Daoy (cell line): ENCODE results near the gene GHSR. TPM values are rescaled to one million over a fixed set of nuclear protein-coding genes. Genes with fewer than 3 reads are reported as not detected.

Experiments used
- DNase-seq: peaks from one replicate; pipeline ENCODE4 v3.0.0-alpha.2; 2015; ENCODE audit warnings: low read depth
- total RNA-seq: library from RNA; depleted of rRNA; stranded (reverse); fragments of >200 nt; shearing (Covaris generic); gene quantifications from 2 replicates; pipeline ENCODE4 v1.2.3, GENCODE V29; 2014; rRNA removed

Gene GHSR, protein sequence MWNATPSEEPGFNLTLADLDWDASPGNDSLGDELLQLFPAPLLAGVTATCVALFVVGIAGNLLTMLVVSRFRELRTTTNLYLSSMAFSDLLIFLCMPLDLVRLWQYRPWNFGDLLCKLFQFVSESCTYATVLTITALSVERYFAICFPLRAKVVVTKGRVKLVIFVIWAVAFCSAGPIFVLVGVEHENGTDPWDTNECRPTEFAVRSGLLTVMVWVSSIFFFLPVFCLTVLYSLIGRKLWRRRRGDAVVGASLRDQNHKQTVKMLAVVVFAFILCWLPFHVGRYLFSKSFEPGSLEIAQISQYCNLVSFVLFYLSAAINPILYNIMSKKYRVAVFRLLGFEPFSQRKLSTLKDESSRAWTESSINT
- not detected in 2 replicates for total RNA-seq

DNA sequence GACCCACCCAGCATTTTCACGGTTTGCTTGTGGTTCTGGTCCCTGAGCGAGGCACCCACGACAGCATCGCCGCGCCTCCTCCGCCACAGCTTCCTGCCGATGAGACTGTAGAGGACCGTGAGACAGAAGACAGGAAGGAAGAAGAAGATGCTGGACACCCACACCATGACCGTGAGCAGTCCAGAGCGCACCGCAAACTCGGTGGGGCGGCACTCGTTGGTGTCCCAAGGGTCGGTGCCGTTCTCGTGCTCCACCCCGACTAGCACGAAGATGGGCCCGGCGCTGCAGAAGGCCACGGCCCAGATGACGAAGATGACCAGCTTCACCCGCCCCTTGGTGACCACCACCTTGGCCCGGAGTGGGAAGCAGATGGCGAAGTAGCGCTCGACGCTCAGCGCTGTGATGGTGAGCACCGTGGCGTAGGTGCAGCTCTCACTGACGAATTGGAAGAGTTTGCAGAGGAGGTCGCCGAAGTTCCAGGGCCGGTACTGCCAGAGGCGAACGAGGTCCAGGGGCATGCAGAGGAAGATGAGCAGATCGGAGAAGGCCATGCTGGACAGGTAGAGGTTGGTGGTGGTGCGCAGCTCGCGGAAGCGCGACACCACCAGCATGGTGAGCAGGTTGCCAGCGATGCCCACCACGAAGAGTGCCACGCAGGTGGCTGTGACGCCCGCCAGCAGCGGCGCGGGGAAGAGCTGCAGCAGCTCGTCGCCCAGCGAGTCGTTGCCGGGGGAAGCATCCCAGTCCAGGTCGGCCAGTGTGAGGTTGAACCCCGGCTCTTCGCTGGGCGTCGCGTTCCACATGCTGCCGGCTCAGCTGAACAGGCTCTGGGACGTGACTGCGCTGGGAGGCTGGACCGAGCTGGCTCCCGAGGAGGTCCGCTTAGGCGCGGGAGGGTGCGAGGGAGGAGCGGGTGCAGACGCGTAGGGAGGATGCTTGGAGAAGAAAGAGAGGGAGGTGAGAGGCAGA lies at the start of gene GHSR:
TSS of gene GHSR (minus strand) at position 846 of the 969 bp plus-strand sequence. CDS start at position 803, 43 bp downstream.
- no peak for DNase-seq

DNA sequence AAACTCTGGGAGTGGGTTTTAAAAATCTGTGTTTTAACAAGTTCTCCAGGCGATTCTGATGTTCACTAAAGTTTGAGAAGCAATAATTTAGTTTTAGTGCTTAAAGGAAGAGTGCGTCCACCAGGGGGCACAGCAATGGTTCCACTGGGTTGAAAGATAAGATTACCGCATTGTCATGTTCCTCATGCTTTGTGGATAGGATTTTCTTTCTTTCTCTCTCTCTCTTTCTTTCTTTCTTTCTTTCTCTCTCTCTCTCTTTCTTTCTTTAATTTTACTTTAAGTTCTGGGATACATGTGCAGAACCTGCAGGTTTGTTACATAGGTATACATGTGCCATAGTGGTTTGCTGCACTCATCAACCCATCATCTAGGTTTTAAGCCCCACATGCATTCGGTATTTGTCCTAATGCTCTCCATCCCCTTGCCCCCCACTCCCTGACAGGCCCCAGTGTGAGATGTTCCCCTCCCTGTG lies 42.0 kb upstream of the GHSR start:
- peak; percentile 81 for DNase-seq

DNA sequence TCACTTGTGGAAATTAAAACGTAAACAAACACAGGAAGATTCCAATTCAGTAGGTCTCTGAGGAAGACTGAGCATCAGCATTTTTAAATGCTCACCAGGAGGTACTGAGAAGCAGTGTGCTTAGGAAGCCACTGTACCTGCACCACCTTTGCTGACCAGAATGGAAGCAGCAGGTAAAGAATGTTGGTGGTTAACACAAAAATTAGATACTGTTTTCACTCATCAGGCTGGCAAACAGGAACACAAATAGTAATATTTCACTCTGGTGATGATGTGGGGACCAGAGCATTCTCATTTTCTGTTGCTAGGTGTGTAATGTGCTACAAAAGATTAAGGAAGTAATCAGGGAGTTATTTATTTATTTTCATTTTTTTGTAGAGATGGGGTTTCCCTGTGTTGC lies 29.9 kb upstream of the GHSR start:
- no peak for DNase-seq

DNA sequence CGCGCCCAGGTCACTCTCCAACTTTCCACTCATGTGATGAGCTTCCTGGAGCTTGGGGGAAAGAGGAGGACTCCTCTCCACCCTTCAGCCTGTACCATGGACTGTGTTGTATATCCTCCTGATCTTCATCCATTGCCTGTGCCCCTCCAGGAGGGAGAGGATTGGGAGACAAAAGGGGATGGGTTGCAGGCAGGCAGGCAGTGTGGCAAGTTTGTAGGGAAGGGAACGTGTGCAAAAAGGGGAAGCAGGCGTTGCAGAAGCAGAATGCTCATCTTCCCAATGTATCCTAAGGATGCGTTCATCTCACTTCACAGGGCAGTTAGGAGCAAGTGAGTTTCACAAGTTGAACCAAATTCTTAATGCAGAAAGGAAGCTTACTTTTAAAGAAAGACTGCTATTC lies 28.1 kb upstream of the GHSR start:
- DNase-seq = peak; percentile 8

DNA sequence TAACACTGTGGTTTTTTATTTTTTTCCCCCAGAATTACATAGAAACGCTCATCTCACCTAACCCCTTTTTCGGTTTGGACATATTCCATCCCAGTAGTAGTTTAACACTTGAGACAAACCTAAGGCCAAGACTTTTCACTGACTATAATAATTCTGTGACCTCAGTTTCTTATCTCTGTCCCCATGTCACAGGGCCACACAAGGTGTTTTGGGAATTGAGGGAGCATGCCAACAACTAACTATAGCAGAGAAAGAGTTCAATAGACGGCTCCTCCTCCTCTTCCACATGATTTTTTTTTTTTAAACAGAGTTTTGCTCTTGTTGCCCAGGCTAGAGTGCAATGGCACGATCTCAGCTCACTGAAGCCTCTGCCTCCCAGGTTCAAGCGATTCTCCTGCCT lies 27.4 kb upstream of the GHSR start:
- no peak for DNase-seq

DNA sequence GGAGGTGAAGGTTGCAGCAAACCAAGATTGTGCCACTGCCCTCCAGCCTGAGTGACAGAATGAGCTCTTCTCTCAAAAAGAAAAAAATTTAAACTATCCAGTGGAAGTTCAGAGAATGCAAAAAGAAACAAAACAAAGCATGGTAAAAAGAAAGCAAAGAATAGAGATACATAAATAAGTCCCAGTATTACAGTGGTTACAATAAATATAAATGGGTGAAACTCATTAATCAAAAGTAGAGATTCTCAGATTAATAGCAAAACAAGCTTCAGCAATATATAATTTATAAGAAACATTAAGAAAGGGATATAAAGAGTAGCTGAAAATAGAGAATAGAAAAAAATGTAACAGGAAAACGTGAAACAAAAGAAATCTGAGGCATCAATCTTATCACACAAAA lies 23.6 kb upstream of the GHSR start:
- no peak for DNase-seq

DNA sequence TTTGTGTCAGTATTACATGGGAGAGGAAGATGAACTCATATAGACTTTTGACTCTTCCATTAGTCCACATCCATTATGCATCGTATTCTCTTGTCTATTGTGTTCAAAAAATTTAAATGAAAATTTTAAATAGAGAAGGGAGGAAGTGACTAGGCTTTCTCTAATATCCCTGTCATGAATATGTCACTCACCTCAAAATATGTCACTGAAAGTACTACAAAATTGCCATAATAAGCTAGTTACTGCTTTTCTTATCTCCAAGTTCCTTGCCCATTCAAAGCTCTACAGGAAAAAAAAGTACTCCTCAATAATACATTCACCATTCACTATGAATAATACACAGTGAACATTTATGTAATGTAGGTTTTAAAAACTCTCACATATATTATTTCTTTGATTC lies 22.3 kb upstream of the GHSR start:
- no peak for DNase-seq

DNA sequence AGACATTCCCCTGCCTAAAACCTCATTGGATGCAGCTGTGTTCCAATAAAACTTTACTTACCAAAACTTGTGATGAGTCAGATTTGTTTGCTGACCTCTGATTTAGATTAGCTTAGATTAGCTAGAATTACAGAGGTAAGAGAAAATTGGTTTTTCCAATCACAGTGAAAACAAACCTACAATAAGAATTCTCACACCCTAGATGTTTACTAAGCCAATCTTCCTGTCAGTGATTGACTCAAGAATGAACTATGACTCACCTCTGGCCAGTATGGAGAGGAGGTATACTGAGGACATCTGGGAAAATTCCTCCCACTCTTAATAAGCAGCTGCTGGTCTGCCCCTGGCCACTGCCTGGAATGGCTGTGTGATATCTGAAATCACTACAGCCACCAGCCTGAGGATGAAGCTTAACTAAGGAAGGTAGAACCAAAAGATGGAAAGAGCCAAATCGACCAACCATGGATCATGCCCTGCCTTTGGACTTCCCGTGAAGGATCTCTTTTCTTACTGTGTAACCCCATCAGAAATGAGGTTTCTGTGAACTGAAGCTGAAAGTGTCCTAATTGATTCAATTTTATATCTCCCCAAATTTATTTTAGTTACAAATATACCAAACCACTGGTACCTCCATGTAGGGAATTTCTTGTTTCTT lies 19.0 kb upstream of the GHSR start:
- peak; percentile 59 for DNase-seq

DNA sequence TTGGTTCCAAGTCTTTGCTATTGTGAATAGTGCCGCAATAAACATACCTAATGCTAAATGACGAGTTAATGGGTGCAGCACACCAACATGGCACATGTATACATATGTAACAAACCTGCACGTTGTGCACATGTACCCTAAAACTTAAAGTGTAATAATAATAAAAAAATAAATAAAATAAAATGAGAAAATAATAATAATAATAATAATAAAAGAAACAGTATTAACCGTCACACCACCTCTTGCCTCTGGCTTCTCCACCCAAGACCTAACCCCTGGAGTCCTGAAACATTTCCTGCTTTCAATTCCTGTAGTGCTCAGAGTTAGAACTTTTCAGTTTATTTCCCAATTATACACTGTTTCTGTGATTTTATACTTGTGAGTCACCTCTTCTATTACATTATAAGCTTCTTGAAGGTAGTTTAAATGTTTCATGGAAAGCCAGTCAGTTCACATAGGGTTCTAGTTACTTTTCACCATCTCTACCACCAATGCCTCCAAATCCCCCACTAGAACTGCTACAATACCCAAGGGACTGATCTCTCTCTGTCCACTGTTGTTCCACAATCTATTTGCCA lies 18.4 kb upstream of the GHSR start:
- DNase-seq = no peak

DNA sequence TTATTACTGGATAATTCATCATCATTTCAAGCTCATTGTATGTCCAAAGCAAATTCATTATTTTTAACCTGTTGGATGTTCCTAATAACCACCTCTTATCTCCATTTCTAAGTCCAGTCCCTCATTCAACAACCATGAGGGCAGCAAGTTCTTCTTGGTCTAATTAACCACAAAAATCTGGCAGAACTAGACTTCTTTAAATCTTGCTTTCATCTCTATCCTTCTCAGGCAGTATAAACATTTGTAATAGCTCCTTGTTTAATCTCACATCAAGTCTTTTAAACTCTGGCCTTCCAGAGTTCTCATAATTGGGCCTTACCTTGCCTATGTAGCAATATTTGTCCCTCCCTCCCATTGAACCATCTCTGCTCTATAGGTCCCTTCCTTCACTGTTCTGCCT lies 17.0 kb upstream of the GHSR start:
- no peak for DNase-seq

DNA sequence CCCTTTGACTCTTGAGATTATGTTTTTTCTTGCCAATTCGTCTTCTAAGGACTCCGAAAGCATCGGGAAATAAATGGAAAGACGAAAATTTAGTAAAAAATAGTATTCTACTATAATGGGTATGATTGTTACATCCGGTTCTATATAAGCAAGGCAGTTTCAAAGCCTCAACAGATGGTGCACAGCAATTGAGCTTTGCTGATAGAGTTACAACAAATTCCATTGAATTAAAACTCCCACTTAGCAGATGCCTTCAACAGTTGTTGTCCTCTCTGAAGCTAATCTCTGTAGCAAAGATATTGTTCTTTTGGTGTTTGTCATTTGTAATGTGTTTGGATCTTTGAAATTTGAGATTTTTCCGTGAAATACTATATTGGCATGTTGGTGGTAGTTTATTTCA lies 16.1 kb upstream of the GHSR start:
- no peak for DNase-seq

DNA sequence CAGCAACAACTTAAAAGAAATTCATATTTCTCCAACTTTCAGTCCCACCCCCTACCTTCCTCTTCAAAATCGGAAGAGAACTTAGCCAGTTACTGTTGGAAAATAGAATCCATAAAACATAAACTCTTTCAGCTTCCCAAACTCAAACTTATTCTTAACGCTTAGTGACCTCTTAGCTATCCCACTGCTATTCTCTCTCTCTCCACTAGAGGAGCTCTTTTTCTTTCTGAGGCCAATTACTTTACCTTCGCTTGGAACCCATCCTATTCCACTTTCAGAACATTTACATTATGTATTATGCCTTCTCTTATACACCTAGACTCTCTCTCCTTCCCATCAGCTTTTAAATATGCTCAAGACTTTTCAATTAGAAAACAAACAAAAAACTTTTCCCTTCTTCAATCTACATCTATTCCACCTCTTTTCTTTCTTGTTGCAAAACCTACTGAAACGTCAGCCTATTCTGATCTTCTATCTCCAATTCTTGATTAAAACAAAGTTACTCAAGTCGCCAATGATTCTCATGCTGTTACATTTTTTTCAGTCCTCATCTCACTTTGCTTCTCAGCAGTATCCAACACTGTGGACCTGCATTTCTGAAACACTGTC lies 13.4 kb upstream of the GHSR start:
- peak; percentile 29 for DNase-seq

DNA sequence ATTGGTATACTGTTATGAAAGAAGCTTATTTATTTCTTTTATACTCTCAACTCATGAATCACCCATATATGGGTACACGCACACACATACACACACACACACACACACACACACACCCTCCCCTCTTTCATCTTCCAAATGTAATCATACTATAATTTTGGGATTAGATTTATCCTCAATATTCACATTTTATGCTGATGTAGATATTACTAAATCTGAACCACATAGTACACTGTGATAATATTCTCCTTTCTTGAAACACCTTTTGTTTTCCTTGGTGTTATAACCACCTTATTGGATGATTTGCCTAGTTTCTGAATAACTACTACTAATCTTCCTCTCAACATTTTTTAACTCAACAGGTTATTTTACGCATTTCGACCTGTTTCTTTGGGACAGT lies 8.1 kb upstream of the GHSR start:
- no peak for DNase-seq

DNA sequence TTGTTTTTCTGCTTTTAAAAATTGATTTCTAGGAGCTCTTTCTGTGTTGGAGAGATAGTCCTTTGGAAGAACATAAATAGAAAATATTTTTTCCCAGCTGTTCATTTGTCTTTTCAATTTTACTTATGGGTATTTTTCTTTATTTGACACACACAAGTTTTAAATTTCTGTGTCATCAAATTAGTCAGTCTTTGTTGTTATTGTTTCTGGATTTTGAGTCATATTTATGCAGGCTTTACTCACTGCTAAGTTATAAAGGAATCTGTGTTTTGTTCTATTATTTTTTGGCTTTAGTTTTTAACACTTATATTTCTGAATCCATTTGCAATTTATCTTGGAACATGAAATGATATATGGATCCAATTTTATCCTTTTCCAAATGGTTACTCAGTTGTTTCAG lies 5.9 kb upstream of the GHSR start:
- no peak for DNase-seq

DNA sequence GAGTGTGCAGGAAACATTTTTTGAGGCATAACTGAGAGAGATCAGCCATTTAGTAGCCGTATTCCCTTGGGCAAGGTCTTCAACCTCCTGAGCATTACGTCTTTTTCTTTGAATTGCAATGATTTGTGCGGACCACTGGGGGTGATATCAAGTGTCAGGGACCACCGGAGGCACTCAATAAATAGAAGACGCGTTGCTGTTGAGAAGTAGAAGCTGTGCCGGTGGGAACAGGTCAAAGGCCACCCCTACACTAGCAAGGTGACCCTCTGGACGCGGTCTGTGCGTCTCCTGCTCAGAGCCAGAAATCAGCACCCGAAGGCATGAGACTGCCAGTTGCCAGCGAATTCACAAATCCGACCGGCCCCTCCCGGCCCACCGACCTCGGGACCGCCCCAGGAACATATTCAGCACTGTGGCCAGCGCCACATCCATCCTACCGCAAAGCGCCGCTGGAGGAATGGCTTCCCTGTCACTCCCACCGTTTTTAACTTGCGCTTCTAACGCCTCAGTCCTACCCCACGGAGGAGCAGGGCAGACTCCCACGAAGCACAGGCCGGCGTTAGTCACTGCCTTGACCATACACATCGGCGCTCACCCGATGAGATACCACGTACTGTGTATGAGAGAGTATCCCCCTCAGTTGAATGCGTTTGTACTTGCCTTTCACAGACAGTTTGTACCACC lies 1.4 kb upstream of the GHSR start:
- DNase-seq = peak; percentile 37

DNA sequence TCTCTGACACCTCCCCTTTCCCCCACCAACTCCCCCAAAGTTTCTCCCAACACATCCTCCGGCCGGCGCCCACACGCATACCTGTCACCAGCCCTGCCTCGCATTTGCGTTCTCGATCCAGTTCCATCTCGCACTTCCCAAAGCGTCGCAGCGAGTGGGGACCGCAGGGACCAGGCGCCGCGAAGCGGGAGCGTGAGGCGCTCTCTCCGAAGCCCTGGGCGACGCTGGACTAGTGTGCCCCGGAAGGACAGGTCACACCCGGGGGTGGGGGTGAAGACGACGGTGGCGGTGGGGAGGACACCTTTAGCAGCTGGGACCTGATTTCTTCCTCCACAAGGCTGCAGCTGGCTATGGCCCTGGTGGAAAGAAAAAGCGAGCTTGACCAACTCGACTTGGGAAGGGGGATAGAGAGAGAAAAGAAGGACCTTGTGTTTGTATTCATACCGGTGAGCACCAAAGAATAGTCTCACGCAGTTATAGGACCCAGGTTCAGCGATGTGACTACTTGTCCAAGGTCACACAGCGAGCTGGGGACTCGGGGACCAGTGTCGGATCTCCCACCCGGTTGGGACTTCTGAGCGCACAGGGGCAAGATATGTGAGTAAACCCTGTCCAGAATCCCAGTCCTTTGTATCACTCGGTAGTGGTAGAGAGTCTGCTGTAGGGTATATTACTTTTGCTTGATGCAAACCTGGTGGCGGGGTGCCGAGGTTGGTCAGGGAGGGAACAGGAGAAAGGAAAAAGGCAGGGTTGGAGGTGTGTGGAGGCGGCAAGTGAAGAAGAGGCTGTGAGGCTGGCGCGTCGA lies 607 bp upstream of the GHSR start:
- no peak for DNase-seq

DNA sequence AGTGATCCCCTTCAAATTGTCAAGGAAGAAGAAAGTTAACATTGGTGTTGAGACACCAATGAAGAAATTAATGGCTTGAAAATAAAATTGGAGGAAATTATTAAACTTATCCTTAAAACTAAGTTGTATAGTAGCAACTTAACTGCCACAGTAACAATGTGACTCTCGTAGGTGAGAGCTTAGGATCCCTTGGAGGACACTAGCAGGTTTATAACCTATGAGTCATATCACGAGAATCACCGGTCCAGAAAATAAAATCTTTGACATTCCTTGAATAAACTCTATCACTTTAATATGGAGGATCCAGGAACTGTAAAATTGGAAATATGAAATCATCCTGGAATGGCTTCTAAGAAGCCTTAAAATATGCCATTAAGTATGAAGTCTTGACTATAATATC lies 2.1 kb downstream of the GHSR start:
- DNase-seq = no peak

DNA sequence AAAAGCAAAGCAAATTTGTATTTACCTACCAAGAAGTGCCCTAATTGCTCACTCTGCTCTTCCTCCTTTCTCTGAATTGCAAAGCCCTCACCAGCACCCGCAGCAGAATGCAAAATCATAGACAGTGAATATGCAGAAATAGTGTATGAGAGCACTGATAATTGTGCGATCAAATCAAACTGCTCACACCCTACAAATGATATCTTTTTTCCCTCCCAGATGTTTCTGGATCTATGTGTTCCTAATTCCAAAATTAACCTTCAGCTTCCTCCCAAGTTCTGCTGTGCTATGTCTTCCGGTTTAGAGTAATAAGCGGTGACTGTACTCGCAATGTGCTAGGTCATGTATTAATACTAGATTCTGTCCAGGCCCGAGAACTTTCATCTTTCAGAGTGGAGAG lies 3.4 kb downstream of the GHSR start:
- no peak for DNase-seq

DNA sequence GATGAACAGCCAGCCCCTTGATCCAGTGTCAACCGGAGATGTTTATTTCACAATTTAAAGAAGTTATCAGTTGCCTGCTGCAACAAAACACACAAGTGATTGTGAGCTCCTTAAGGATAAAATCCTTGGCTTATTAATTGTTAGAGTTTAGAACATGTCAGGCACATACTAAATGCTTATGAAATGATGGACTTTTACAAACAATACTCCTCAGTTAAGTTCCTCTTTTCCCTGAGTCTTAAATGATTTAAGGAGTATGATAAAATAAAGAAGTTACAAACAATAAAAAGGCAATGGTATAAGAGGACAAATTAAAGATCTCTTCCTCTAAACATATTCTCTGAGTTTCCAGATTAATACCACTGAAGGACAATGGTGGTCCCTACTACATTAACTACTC lies 5.7 kb downstream of the GHSR start:
- no peak for DNase-seq

DNA sequence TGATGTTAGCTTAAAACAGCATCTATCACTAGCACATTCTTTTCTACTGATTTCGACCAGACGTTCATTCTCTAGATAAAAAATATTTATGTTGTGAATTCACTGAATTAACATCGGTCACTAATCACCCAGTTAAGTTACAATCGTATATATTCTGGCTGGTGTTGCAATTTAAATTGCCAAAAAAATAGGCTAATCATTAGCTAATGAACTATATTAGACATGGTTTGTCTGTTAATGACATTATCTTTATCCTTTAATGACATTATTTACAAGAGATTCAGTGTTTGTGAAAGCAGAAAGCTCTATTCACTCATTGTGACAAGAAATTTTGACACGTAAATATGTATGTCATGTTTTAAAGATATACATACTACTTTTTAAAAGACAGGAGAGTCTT lies 6.7 kb downstream of the GHSR start:
- no peak for DNase-seq
